ENCODE results near the gene TIAM1. TPM values are rescaled to one million over a fixed set of nuclear protein-coding genes. Genes with fewer than 3 reads are reported as not detected.

TIAM1 gene
- total and polyA plus RNA-seq, 2 donors: 25.8 to 30.5 TPM

DNA sequence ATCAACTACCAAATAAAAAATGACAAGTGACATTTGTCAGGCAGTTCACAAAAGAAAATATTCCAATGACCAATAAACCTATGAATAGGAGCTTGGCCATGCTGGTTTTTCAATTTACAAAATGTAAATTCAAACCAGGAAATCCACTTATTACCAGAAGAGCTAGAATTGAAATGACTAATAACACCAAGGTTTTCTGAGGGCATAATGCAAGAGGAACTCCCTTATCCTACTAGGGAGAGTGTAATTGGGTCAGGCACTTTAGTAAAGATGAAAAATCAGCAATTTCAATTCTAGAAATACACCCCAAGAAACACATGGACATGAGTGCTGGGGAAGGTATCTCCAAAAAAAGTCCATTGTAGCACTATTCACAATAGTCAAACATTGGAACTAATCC lies 16.7 kb upstream of the TIAM1 start:
- Histone ChIP-seq H3K9me3 (ENCODE audit: control insufficient read depth in 2 of 2, insufficient read depth in 1 of 2, low read length in 1 of 2) (no peaks in the 10 kb centered on the region), H3K27me3 (ENCODE audit: control insufficient read depth in 2 of 2, insufficient read depth in 1 of 2, low read length in 1 of 2) (no peaks in the 10 kb centered on the region), H3K4me1 (ENCODE audit: control insufficient read depth in 2 of 2, insufficient read depth in 2 of 2, low read length in 2 of 2) (peaks cover 22 to 30% of the 10 kb centered on the region in 2 donors), H3K4me3 (ENCODE audit: low read length in 2 of 2) (no peak overlapping the region), H3K36me3 (ENCODE audit: control insufficient read depth in 2 of 2, insufficient read depth in 2 of 2, low read length in 1 of 2) (no peaks in the 10 kb centered on the region), H3K27ac (ENCODE audit: low read depth in 1 of 2, low read length in 1 of 2) (no peak overlapping the region)
- no peak for DNase-seq (ENCODE audit: low read depth in 6 of 9, low spot score in 9 of 9)

DNA sequence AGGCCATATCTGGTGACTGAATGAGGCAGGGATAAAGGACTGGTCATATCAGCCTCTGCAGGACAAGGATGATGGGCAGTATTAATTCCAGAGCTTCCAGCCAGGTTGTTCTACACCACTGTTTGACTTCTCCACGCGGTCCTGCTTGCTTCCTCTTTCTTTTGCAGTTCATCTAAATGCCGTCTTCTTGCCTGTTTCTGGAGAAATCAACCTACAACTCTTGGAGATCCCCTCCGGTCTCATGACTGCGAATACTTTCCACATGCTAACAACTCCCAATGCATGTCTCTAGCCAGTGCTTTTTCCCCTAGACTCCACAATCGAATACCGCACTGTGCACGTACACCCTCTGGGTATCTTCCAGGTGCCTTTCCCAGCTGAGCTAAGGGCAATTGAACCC lies 14.1 kb upstream of the TIAM1 start:
- DNase-seq (ENCODE audit: low read depth in 6 of 9, low spot score in 9 of 9): no peak
- 94% methylated on average over 8 of the region's 8 CpGs for WGBS
- H3K27ac ChIP-seq (ENCODE audit: low read depth in 1 of 2, low read length in 1 of 2): no peak overlapping the region
- no peaks in the 10 kb centered on the region for H3K9me3 ChIP-seq (ENCODE audit: control insufficient read depth in 2 of 2, insufficient read depth in 1 of 2, low read length in 1 of 2)
- H3K4me3 ChIP-seq (ENCODE audit: low read length in 2 of 2): no peak overlapping the region
- H3K36me3 ChIP-seq (ENCODE audit: control insufficient read depth in 2 of 2, insufficient read depth in 2 of 2, low read length in 1 of 2): no peaks in the 10 kb centered on the region
- H3K27me3 ChIP-seq (ENCODE audit: control insufficient read depth in 2 of 2, insufficient read depth in 1 of 2, low read length in 1 of 2): no peaks in the 10 kb centered on the region
- H3K4me1 ChIP-seq (ENCODE audit: control insufficient read depth in 2 of 2, insufficient read depth in 2 of 2, low read length in 2 of 2): peaks cover 17 to 24% of the 10 kb centered on the region in 2 donors

DNA sequence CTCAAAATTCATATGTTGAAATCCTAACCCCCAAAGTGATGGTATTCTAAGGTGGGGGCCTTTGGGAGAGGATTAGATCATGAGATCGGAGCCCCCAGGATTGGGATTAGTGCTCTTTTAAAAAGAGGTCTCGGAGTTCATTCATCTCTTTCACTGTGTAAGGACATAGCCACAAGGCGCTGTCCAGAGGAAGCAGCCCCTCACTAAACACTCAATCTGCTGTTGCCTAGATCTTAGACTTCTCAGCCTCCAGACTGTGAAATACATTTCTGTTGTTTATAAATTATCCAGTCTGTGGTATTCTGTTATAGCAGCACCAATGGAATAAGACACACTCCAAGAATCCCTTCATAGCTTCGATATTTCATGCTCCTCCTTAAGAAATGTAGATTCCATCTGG lies 12.4 kb upstream of the TIAM1 start:
- DNase-seq (ENCODE audit: low read depth in 6 of 9, low spot score in 9 of 9): no peak
- H3K4me3 ChIP-seq (ENCODE audit: low read length in 2 of 2): no peak overlapping the region

DNA sequence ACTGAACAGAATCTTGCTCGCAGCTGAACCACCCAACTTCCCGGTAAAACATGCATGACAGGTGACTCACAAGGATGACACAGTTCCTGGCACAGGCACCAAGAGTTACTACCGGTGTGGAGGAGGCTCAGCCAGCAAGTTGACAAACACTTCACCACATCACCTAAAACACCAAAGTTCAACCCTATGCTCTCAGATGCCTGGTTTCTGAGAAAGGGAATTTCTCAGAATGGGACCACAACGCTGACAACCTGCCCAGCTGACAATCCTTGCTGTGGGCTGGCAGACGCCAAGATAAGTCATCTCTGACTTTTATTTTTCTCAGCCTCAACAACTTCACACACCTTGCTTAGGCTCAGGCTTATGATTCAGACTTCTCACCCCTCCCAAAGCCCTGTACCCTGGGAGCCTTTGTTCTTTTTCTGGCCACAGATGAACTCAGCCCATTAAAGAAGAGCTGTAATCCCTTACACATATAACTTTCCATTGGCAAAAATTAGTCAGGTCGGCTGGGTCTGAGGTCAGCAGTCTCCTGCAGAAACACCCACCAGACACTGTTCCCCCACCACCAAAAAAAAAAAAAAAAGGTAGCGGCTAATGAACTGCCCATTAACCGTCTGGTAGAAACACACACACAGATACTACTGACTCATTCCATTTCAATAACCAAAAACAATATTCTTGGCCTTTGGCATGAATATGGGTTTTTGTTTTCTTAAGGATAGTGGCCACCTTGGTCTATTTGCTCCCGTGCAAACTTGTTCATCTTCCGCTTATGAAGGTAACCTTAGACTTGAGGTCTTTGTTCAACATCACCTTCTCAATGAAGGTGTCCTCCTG lies 10.8 kb upstream of the TIAM1 start:
- H3K27me3 ChIP-seq (ENCODE audit: control insufficient read depth in 2 of 2, insufficient read depth in 1 of 2, low read length in 1 of 2): no peaks in the 10 kb centered on the region
- WGBS: 46% methylated on average over 10 of the region's 10 CpGs
- no peaks in the 10 kb centered on the region for H3K9me3 ChIP-seq (ENCODE audit: control insufficient read depth in 2 of 2, insufficient read depth in 1 of 2, low read length in 1 of 2)
- peak; percentile 17 to 83 (median 49) for DNase-seq (ENCODE audit: low read depth in 6 of 9, low spot score in 9 of 9)
- H3K4me1 ChIP-seq (ENCODE audit: control insufficient read depth in 2 of 2, insufficient read depth in 2 of 2, low read length in 2 of 2): peaks cover 11 to 23% of the 10 kb centered on the region in 2 donors
- peak overlapping the region; percentile 61 to 64 for H3K27ac ChIP-seq (ENCODE audit: low read depth in 1 of 2, low read length in 1 of 2)
- H3K36me3 ChIP-seq (ENCODE audit: control insufficient read depth in 2 of 2, insufficient read depth in 2 of 2, low read length in 1 of 2): no peaks in the 10 kb centered on the region
- H3K4me3 ChIP-seq (ENCODE audit: low read length in 2 of 2): no peak overlapping the region

More for the DNA sequence above, 12.4 kb upstream of the TIAM1 start:
- 98% methylated on average over 4 of the region's 4 CpGs for WGBS
- no peak overlapping the region for H3K27ac ChIP-seq (ENCODE audit: low read depth in 1 of 2, low read length in 1 of 2)
- no peaks in the 10 kb centered on the region for H3K27me3 ChIP-seq (ENCODE audit: control insufficient read depth in 2 of 2, insufficient read depth in 1 of 2, low read length in 1 of 2)
- peaks cover 11 to 23% of the 10 kb centered on the region in 2 donors for H3K4me1 ChIP-seq (ENCODE audit: control insufficient read depth in 2 of 2, insufficient read depth in 2 of 2, low read length in 2 of 2)
- no peaks in the 10 kb centered on the region for H3K9me3 ChIP-seq (ENCODE audit: control insufficient read depth in 2 of 2, insufficient read depth in 1 of 2, low read length in 1 of 2)
- H3K36me3 ChIP-seq (ENCODE audit: control insufficient read depth in 2 of 2, insufficient read depth in 2 of 2, low read length in 1 of 2): no peaks in the 10 kb centered on the region

DNA sequence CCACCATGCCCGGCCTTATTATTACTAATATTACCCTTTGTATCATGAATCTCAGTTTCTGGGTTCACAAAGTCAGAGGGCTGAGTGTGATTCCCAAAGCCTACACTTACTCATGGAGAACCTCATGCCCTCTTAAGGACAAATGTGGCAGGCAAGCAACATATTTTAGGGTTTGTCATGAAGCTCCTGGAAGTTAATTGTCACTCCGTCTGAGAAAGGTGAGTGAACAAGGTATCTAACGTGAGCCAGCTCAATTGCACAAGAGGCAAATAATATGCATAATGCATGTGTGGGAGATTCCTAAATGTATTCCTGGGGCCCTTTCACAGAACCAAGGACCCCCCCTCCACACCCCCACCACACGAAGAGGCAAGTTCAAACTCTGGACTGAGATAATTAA lies 10.1 kb upstream of the TIAM1 start:
- no peaks in the 10 kb centered on the region for H3K27me3 ChIP-seq (ENCODE audit: control insufficient read depth in 2 of 2, insufficient read depth in 1 of 2, low read length in 1 of 2)
- no peak overlapping the region for H3K4me3 ChIP-seq (ENCODE audit: low read length in 2 of 2)
- peaks cover 11 to 29% of the 10 kb centered on the region in 2 donors for H3K4me1 ChIP-seq (ENCODE audit: control insufficient read depth in 2 of 2, insufficient read depth in 2 of 2, low read length in 2 of 2)
- H3K9me3 ChIP-seq (ENCODE audit: control insufficient read depth in 2 of 2, insufficient read depth in 1 of 2, low read length in 1 of 2): no peaks in the 10 kb centered on the region
- peak overlapping the region; percentile 14 to 64 for H3K27ac ChIP-seq (ENCODE audit: low read depth in 1 of 2, low read length in 1 of 2)
- 92% methylated on average over 4 of the region's 4 CpGs for WGBS
- no peak for DNase-seq (ENCODE audit: low read depth in 6 of 9, low spot score in 9 of 9)
- no peaks in the 10 kb centered on the region for H3K36me3 ChIP-seq (ENCODE audit: control insufficient read depth in 2 of 2, insufficient read depth in 2 of 2, low read length in 1 of 2)

DNA sequence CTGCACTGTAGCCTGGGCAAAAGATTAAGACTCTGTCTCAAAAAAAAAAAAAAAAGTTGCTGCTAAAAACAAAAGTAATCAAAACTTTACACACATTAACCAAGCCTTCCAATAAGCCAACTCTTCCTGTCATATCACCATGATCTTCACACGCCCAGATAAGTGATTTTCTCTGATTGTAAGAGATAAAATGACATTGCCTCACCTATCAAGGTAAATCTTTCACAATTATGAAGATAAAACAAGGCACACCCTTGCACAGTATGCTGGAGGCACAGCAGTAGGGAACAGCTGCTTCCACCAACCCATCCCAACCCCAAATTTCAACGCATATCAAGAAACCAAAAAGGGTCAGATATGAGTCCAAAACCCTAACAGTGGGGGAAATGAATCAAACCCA lies 8.8 kb upstream of the TIAM1 start:
- H3K4me3 ChIP-seq (ENCODE audit: low read length in 2 of 2): no peak overlapping the region
- no peaks in the 10 kb centered on the region for H3K9me3 ChIP-seq (ENCODE audit: control insufficient read depth in 2 of 2, insufficient read depth in 1 of 2, low read length in 1 of 2)
- H3K27me3 ChIP-seq (ENCODE audit: control insufficient read depth in 2 of 2, insufficient read depth in 1 of 2, low read length in 1 of 2): no peaks in the 10 kb centered on the region
- H3K4me1 ChIP-seq (ENCODE audit: control insufficient read depth in 2 of 2, insufficient read depth in 2 of 2, low read length in 2 of 2): peaks cover 11 to 36% of the 10 kb centered on the region in 2 donors
- 49% methylated on average over 2 of the region's 2 CpGs for WGBS
- DNase-seq (ENCODE audit: low read depth in 6 of 9, low spot score in 9 of 9): no peak
- H3K36me3 ChIP-seq (ENCODE audit: control insufficient read depth in 2 of 2, insufficient read depth in 2 of 2, low read length in 1 of 2): no peaks in the 10 kb centered on the region
- H3K27ac ChIP-seq (ENCODE audit: low read depth in 1 of 2, low read length in 1 of 2): no peak overlapping the region

DNA sequence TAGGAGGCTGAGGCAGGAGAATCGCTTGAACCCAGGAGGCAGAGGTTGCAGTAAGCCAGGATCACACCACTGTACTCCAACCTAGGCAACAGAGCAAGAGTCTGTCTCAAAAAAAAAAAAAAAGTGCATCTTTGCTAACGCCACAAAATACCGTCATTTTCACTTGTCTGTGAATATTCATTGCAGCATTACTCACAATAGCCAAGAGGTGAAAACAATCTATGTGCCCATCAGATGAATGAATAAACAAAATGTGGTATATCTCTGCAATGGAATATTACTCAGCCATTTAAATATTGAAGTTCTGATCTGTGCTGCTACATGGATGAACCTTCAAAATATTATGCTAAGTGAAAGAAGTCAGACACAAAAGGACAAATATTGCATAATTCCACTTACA lies 7.9 kb upstream of the TIAM1 start:
- no peak overlapping the region for H3K4me3 ChIP-seq (ENCODE audit: low read length in 2 of 2)
- no peak for DNase-seq (ENCODE audit: low read depth in 6 of 9, low spot score in 9 of 9)
- no peaks in the 10 kb centered on the region for H3K36me3 ChIP-seq (ENCODE audit: control insufficient read depth in 2 of 2, insufficient read depth in 2 of 2, low read length in 1 of 2)
- H3K9me3 ChIP-seq (ENCODE audit: control insufficient read depth in 2 of 2, insufficient read depth in 1 of 2, low read length in 1 of 2): no peaks in the 10 kb centered on the region
- H3K27me3 ChIP-seq (ENCODE audit: control insufficient read depth in 2 of 2, insufficient read depth in 1 of 2, low read length in 1 of 2): no peaks in the 10 kb centered on the region
- WGBS: 78% methylated on average over 3 of the region's 3 CpGs
- H3K27ac ChIP-seq (ENCODE audit: low read depth in 1 of 2, low read length in 1 of 2): no peak overlapping the region
- H3K4me1 ChIP-seq (ENCODE audit: control insufficient read depth in 2 of 2, insufficient read depth in 2 of 2, low read length in 2 of 2): peaks cover 11 to 36% of the 10 kb centered on the region in 2 donors

DNA sequence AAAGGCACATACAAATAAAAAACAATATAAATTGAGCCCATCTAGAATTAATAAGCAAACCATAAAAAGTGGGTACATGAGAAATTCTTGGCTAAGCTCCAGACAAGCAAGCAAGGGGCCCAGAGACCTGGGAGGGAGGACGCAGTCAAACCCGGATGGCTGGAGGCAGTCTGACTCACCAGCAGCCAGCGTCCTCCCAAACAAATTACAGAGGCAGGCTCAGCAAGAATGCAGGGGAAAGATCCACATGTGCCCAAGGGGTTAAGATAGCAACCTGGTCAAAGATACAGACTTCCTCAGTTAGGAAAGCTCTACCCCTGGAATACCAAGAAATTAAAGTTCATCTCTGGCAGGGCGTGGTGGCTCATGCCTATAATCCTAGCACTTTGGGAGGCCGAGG lies 7.4 kb upstream of the TIAM1 start:
- H3K9me3 ChIP-seq (ENCODE audit: control insufficient read depth in 2 of 2, insufficient read depth in 1 of 2, low read length in 1 of 2): no peaks in the 10 kb centered on the region
- DNase-seq (ENCODE audit: low read depth in 6 of 9, low spot score in 9 of 9): no peak
- H3K36me3 ChIP-seq (ENCODE audit: control insufficient read depth in 2 of 2, insufficient read depth in 2 of 2, low read length in 1 of 2): no peaks in the 10 kb centered on the region
- no peaks in the 10 kb centered on the region for H3K27me3 ChIP-seq (ENCODE audit: control insufficient read depth in 2 of 2, insufficient read depth in 1 of 2, low read length in 1 of 2)
- no peak overlapping the region for H3K4me3 ChIP-seq (ENCODE audit: low read length in 2 of 2)
- no peak overlapping the region for H3K27ac ChIP-seq (ENCODE audit: low read depth in 1 of 2, low read length in 1 of 2)
- 96% methylated on average over 5 of the region's 5 CpGs for WGBS
- H3K4me1 ChIP-seq (ENCODE audit: control insufficient read depth in 2 of 2, insufficient read depth in 2 of 2, low read length in 2 of 2): peaks cover 11 to 36% of the 10 kb centered on the region in 2 donors

DNA sequence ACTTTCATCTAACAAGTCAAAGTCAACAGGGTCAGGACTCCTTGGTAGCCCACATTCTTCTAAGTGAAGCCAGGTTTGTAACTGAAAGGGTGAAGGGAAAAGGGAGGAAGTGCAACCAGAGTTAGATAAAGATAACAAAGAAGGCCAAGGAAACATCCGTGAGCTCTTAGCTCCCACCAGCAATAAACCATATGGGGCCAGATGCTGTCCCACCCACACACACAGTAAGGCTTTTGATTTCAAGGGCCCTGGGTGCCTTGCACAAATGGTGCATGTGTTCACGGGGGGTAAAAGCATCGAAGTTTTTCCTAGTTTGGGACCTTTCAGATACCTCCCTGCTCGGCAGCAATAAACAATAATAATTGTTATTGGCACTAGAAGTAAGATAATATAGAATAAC lies 5.1 kb upstream of the TIAM1 start:
- DNase-seq (ENCODE audit: low read depth in 6 of 9, low spot score in 9 of 9): no peak
- Histone ChIP-seq H3K9me3 (ENCODE audit: control insufficient read depth in 2 of 2, insufficient read depth in 1 of 2, low read length in 1 of 2) (no peaks in the 10 kb centered on the region), H3K36me3 (ENCODE audit: control insufficient read depth in 2 of 2, insufficient read depth in 2 of 2, low read length in 1 of 2) (no peaks in the 10 kb centered on the region), H3K27me3 (ENCODE audit: control insufficient read depth in 2 of 2, insufficient read depth in 1 of 2, low read length in 1 of 2) (peaks cover 8 to 9% of the 10 kb centered on the region in 2 donors), H3K27ac (ENCODE audit: low read depth in 1 of 2, low read length in 1 of 2) (no peak overlapping the region), H3K4me1 (ENCODE audit: control insufficient read depth in 2 of 2, insufficient read depth in 2 of 2, low read length in 2 of 2) (peaks cover under 1 to 28% of the 10 kb centered on the region in 2 donors), H3K4me3 (ENCODE audit: low read length in 2 of 2) (no peak overlapping the region)
- WGBS: 64% methylated on average over 4 of the region's 4 CpGs

Data from thymus (tissue), 11 donors.